Measurements from ENCODE around the gene CCNL2. TPM values are rescaled to one million over a fixed set of nuclear protein-coding genes. Genes with fewer than 3 reads are reported as not detected.
"Not testable (repeated sequence)": the region's sequence is repeated elsewhere in the genome, so short reads cannot be mapped to it uniquely, and the experiment has no call there.

The CCNL2 gene
- total RNA-seq, 2 donors from 2014 or later = 187 to 244 TPM

DNA sequence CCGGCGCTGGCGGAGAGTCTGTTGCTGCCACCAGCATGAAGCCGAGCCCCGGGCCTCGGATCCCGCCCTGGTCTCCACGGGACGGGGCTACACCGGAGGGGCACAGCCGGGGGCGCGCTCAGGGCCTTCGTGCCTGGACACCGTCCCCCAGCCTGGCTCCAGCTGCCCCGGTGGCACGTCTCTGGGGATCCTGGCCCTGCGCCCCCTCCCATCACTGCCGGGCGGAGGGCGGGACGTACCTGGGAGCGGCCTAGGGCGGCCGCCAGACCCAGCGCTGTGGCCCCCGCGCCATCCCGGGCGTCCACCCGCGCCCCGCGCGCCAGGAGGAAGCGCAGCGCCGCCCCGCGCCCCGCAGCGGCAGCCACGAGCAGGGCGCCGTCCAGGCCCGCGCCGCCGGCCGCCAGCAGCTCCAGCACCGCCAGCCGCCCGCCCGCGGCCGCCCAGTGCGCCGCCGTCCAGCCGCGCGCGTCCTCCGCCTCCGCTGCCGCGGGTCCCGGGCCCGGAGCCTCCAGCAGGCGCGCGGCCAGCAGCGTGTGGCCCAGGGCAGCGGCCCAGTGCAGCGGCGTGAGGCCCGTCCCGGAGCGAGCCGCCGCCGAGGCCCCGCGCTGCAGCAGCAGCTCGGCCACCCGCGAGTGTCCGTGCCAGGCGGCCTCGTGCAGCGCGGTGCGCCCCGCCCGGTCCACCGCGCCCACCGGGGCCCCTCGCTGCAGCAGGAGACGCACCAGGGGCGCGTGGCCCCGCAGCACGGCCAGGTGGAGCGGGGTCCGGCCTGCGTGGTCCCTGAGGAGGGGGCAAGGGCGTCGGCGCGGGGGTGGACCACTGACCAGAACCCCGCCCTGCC lies 20.9 kb upstream of the CCNL2 start:
- Mint-ChIP-seq H3K27me3 (ENCODE audit: insufficient read depth) (peaks cover 7% of the 10 kb centered on the region), H3K9me3 (no peaks in the 10 kb centered on the region), H3K4me3 (peak overlapping the region; percentile 18), H3K4me1 (peaks cover 14% of the 10 kb centered on the region), H3K27ac (no peak overlapping the region), H3K36me3 (ENCODE audit: low read depth) (no peaks in the 10 kb centered on the region)
- Histone ChIP-seq H3K9ac (ENCODE audit: extremely low read depth, low read length, poor library complexity, severe bottlenecking) (no peak overlapping the region), H3K27ac (ENCODE audit: low read depth, low read length) (no peak overlapping the region), H3K4me1 (ENCODE audit: control insufficient read depth, insufficient read depth, low read length) (peaks cover 13% of the 10 kb centered on the region), H3K4me3 (ENCODE audit: low read length) (no peak overlapping the region), H3K27me3 (ENCODE audit: control insufficient read depth, insufficient read depth, low read length, poor library complexity, severe bottlenecking) (no peaks in the 10 kb centered on the region), H3K36me3 (ENCODE audit: control insufficient read depth, insufficient read depth, low read length) (no peaks in the 10 kb centered on the region), H3K9me3 (ENCODE audit: control insufficient read depth, low read length) (no peaks in the 10 kb centered on the region)
- WGBS, 2 experiments (ENCODE audit: insufficient coverage in 1 of 2, insufficient read length in 1 of 2) = 82 to 94% methylated on average over 18 to 112 of the region's 112 CpGs
- DNase-seq = peak; percentile 74
- TF ChIP-seq, protein P1, sequence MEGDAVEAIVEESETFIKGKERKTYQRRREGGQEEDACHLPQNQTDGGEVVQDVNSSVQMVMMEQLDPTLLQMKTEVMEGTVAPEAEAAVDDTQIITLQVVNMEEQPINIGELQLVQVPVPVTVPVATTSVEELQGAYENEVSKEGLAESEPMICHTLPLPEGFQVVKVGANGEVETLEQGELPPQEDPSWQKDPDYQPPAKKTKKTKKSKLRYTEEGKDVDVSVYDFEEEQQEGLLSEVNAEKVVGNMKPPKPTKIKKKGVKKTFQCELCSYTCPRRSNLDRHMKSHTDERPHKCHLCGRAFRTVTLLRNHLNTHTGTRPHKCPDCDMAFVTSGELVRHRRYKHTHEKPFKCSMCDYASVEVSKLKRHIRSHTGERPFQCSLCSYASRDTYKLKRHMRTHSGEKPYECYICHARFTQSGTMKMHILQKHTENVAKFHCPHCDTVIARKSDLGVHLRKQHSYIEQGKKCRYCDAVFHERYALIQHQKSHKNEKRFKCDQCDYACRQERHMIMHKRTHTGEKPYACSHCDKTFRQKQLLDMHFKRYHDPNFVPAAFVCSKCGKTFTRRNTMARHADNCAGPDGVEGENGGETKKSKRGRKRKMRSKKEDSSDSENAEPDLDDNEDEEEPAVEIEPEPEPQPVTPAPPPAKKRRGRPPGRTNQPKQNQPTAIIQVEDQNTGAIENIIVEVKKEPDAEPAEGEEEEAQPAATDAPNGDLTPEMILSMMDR (conservative IDR thresholded peaks at IDR 0.05) = no peak

DNA sequence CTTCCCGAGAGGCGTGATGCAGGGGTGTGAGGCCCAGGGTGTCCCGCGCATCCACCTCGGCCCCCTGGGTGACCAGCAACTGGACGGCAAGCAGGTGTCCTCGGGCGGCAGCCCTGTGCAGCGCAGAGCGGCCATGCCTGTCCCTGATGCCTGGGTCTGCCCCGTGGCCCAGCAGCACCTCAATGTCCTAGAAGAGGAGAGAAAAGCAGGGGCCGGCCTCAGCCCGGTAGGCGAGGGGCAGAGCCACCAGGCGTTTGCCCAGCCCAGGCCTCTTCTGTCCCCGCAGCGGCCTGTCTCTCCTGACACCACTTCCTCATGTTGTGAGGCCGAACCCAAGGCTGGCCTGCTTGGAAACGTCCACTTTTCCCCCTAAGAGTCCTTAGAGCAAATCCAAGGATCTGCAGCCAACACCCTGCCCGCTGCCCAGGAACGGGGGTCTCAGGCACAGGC lies 20.3 kb upstream of the CCNL2 start:
- no peak overlapping the region for H3K9ac ChIP-seq (ENCODE audit: extremely low read depth, low read length, poor library complexity, severe bottlenecking)
- H3K4me1 Mint-ChIP-seq = peaks cover 15% of the 10 kb centered on the region
- no peak overlapping the region for H3K27ac ChIP-seq (ENCODE audit: low read depth, low read length)
- H3K4me3 ChIP-seq (ENCODE audit: low read length) = no peak overlapping the region
- no peak for DNase-seq
- peaks cover 7% of the 10 kb centered on the region for H3K27me3 Mint-ChIP-seq (ENCODE audit: insufficient read depth)
- H3K4me3 Mint-ChIP-seq = peak overlapping the region; percentile 18
- H3K36me3 ChIP-seq (ENCODE audit: control insufficient read depth, insufficient read depth, low read length) = no peaks in the 10 kb centered on the region
- no peaks in the 10 kb centered on the region for H3K36me3 Mint-ChIP-seq (ENCODE audit: low read depth)
- H3K27ac Mint-ChIP-seq = no peak overlapping the region
- 94 to 97% methylated on average over 16 to 21 of the region's 21 CpGs for WGBS, 2 experiments (ENCODE audit: insufficient coverage in 1 of 2, insufficient read length in 1 of 2)
- H3K9me3 Mint-ChIP-seq = no peaks in the 10 kb centered on the region
- no peaks in the 10 kb centered on the region for H3K9me3 ChIP-seq (ENCODE audit: control insufficient read depth, low read length)
- TF ChIP-seq, protein P1 (conservative IDR thresholded peaks at IDR 0.05) = no peak
- no peaks in the 10 kb centered on the region for H3K27me3 ChIP-seq (ENCODE audit: control insufficient read depth, insufficient read depth, low read length, poor library complexity, severe bottlenecking)
- peaks cover 13% of the 10 kb centered on the region for H3K4me1 ChIP-seq (ENCODE audit: control insufficient read depth, insufficient read depth, low read length)

DNA sequence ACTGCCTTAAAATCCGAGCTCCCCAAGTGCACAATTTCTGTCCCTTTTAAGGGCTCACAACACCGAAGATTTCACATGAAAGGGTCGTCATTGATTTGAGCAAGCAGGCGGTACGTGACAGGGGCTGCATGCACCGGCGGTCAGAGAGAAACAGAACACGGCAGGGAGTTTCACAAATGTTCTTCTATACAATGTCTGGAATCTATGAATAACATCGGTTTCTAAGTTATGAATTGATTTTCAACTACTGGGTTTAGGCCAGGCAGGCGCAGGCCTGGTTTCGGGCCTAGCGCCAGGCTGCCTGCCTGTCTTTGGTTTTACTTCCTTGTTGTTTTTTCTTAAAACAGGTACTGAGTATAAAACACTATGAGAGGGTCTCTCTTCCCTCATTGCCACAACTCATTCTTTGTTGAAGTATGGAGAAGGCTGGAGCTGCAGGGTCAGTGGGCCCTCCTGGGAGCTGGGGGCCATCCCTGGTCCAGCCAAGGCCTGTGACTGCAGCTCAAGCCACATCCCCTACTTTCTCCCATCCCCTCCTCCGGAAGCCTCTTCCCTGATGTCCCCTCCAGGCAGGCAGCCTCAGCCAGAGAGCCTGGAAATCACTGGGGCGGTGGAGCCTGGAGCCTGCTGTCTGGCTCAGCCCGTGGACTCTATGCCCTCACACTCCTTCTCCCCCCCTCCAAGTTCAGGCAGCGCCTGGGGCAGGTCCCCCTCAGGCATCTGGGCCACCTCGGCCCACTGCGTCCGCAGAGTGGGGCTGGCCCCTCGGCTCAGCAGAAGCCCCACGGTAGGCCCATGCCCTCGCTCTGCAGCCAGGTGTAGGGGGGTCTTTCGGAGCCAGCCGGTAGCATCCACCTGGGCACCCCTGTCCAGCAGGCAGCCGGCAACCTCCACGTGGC lies 19.6 kb upstream of the CCNL2 start:
- Mint-ChIP-seq H3K9me3 (no peaks in the 10 kb centered on the region), H3K27ac (no peak overlapping the region), H3K4me1 (peaks cover 15% of the 10 kb centered on the region), H3K27me3 (ENCODE audit: insufficient read depth) (peaks cover 8% of the 10 kb centered on the region), H3K36me3 (ENCODE audit: low read depth) (no peaks in the 10 kb centered on the region), H3K4me3 (no peak overlapping the region)
- Histone ChIP-seq H3K36me3 (ENCODE audit: control insufficient read depth, insufficient read depth, low read length) (no peaks in the 10 kb centered on the region), H3K4me1 (ENCODE audit: control insufficient read depth, insufficient read depth, low read length) (peaks cover 13% of the 10 kb centered on the region), H3K4me3 (ENCODE audit: low read length) (no peak overlapping the region), H3K9ac (ENCODE audit: extremely low read depth, low read length, poor library complexity, severe bottlenecking) (no peak overlapping the region), H3K9me3 (ENCODE audit: control insufficient read depth, low read length) (no peaks in the 10 kb centered on the region), H3K27me3 (ENCODE audit: control insufficient read depth, insufficient read depth, low read length, poor library complexity, severe bottlenecking) (no peaks in the 10 kb centered on the region), H3K27ac (ENCODE audit: low read depth, low read length) (peak overlapping the region; percentile 56)
- DNase-seq = no peak
- WGBS, 2 experiments (ENCODE audit: insufficient coverage in 1 of 2, insufficient read length in 1 of 2) = 89 to 94% methylated on average over 14 to 26 of the region's 26 CpGs
- TF ChIP-seq, protein P1 (conservative IDR thresholded peaks at IDR 0.05) = no peak

DNA sequence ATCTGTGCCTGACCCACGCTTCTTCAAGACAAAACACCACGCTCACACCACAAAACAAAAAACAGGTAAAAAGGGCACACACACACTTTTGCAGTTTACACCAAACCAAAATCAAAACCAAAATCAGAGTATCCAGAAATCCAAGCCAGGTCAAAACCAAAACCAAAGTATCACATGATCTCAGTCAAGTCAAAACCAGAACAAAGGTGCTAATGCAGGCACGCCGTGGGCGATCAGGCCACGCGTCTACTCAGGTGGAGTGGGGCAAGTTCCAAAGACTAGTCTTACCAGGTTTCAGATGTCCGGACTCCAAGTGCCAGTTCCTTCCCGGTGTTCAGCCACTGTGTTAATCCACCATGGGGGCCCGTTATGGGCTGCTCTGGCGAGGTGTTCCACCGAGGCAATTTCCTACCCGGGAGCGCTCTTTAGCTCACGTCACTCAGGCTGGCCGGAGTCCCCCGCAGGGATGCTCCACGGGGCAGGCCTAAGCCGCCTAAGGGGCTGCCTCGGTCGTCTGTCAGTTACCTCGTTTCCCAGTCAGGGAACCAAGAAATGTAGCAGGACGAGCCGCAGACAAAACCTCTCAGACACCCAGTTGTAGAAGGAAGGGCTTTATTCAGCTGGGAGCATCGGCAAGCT lies 18.8 kb upstream of the CCNL2 start:
- H3K4me3 ChIP-seq (ENCODE audit: low read length); H3K27me3 Mint-ChIP-seq (ENCODE audit: insufficient read depth); H3K36me3 ChIP-seq (ENCODE audit: control insufficient read depth, insufficient read depth, low read length); H3K4me3 Mint-ChIP-seq; H3K27me3 ChIP-seq (ENCODE audit: control insufficient read depth, insufficient read depth, low read length, poor library complexity, severe bottlenecking); H3K9me3 Mint-ChIP-seq; H3K9me3 ChIP-seq (ENCODE audit: control insufficient read depth, low read length); H3K36me3 Mint-ChIP-seq (ENCODE audit: low read depth); H3K9ac ChIP-seq (ENCODE audit: extremely low read depth, low read length, poor library complexity, severe bottlenecking); H3K27ac Mint-ChIP-seq: not testable (repeated sequence)
- WGBS, 2 experiments (ENCODE audit: insufficient coverage in 1 of 2, insufficient read length in 1 of 2) = 90 to 93% methylated on average over 18 to 25 of the region's 25 CpGs
- DNase-seq = peak; percentile 45
- H3K4me1 Mint-ChIP-seq = peaks cover 14% of the 10 kb centered on the region
- H3K4me1 ChIP-seq (ENCODE audit: control insufficient read depth, insufficient read depth, low read length) = peaks cover 13% of the 10 kb centered on the region
- peak overlapping the region; percentile 47 for H3K27ac ChIP-seq (ENCODE audit: low read depth, low read length)
